ENCODE measurements around the gene HIC1.

- TF ChIP-seq CTCF (optimal IDR thresholded peaks at IDR 0.05 in 1 of 3, IDR thresholded peaks at IDR 0.05 in 1 of 3, conservative IDR thresholded peaks at IDR 0.05 in 1 of 3; ENCODE audit: extremely low read depth in 1 of 3, insufficient read depth in 2 of 3, low read length in 3 of 3) (no peak), EZH2 (IDR thresholded peaks at IDR 0.05; ENCODE audit: low read length) (no peak)
These were observed 28.7 kb downstream of the HIC1 start for GRCh38 chr17:2083613-2084035.
